Activated naive CD8-positive, alpha-beta T cell treated with anti-CD3 and anti-CD28 coated beads, Interleukin-2, amount 10 ng/mL, durations not matched to agents 7 days and 5 days (primary cell): ENCODE results near the gene WDR64. TPM values are rescaled to one million over a fixed set of nuclear protein-coding genes. Genes with fewer than 3 reads are reported as not detected.
"Not testable (repeated sequence)": the region's sequence is repeated elsewhere in the genome, so short reads cannot be mapped to it uniquely, and the experiment has no call there.

Experiments
- ATAC-seq: fragments of 150-1000 bp; cut with Tn5 transposase; one replicate; pipeline ENCODE4 v1.10.0; 2021; ENCODE audit warnings: low read depth, moderate library complexity
- POLR2A ChIA-PET: fragments of 350-600 bp; sonication (Branson Sonifier 250); formaldehyde crosslinking; loops from one replicate; lab custom pipeline; 2021; ENCODE audit warnings: antibody characterized with exemption; lab: Charles Lee
- DNase-seq: peaks from one replicate; pipeline ENCODE4 v3.0.0; 2021
- H3K27ac Mint-ChIP-seq: one replicate; pipeline ENCODE4 v1.8.0; 2022; ENCODE audit warnings: mild to moderate bottlenecking, mixed read lengths
- H3K27me3 Mint-ChIP-seq: one replicate; pipeline ENCODE4 v1.8.0; 2022; ENCODE audit warnings: mild to moderate bottlenecking, moderate library complexity, mixed read lengths
- H3K36me3 Mint-ChIP-seq: one replicate; pipeline ENCODE4 v1.8.0; 2021; ENCODE audit warnings: mild to moderate bottlenecking, mixed read lengths
- H3K4me1 Mint-ChIP-seq: one replicate; pipeline ENCODE4 v1.8.0; 2021; ENCODE audit warnings: mixed read lengths
- H3K4me3 Mint-ChIP-seq: one replicate; pipeline ENCODE4 v1.8.0; 2022; ENCODE audit warnings: mild to moderate bottlenecking, moderate library complexity, mixed read lengths
- H3K9me3 Mint-ChIP-seq: one replicate; pipeline ENCODE4 v1.8.0; 2021; ENCODE audit warnings: mixed read lengths
- total RNA-seq, 2 experiments: library from RNA; stranded (reverse); gene quantifications; one replicate each; pipeline ENCODE4 v1.2.3, GENCODE V29; 2021

Gene WDR64
- total RNA-seq, 2 experiments from 2014 or later = 0.58 to 0.99 TPM

DNA sequence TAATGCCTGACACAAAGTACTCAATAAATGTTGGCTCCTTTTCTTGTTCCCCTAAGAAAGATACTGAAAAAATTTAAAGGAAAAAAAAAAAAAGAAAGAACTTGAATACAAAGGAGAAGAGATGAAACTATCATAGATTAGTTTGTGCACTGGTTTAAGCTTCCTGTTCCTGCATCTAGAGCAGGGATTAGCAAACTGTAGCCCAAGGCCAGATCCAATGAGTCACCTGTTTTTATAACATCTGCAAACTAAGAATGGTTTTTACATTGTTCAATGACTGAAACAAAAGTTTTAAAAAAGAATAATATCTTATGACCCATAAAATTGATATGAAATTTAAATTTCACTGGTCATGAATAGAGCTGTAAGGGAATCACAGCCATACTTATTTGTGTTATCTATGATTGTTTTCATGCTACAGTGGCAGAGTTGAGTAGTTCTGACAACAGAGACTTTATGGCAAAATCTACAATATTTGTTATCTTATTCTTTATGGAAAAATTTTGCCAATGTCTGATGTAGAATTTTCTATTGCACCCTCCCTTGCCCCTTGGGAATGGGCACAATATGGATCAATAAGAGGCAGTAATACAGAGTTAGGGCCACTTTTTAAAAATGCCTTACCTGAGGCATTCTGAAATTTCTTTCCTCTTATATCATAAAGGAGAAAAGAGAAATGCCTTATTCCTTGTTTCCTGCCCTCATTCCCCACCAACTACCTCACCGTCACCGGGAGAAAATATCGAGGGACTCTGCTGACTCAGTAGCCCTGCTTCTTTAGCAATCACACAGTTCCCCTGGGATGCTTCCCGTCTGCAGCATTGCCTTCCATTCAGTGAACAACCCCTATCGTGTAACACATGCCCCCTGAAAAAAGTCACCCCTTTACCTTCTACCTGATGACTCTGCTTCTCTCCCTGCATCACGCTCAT, 50.6 kb downstream of the WDR64 start:
- H3K27ac Mint-ChIP-seq = no peak overlapping the region
- H3K27me3 Mint-ChIP-seq = no peaks in the 10 kb centered on the region
- DNase-seq (no peak), ATAC-seq (no peak)
- H3K36me3 Mint-ChIP-seq = peaks cover 7% of the 10 kb centered on the region
- H3K9me3 Mint-ChIP-seq = peaks cover 7% of the 10 kb centered on the region
- POLR2A ChIA-PET = interaction anchor here (1.2 to 1.9 kb wide), 2 partner anchors 25 to 62 kb away, joined by 3 to 5 read pairs; partner anchors contain the start of genes CHML and OPN3
- peaks cover 19% of the 10 kb centered on the region for H3K4me1 Mint-ChIP-seq
- no peak overlapping the region for H3K4me3 Mint-ChIP-seq

- POLR2A ChIA-PET, H3K27ac Mint-ChIP-seq, DNase-seq, ATAC-seq, H3K9me3 Mint-ChIP-seq, H3K27me3 Mint-ChIP-seq, H3K36me3 Mint-ChIP-seq, H3K4me3 Mint-ChIP-seq: not testable (repeated sequence)
- H3K4me1 Mint-ChIP-seq = peaks cover 19% of the 10 kb centered on the region
Measured at GRCh38 chr1:241703739-241704138, 51.7 kb downstream of the WDR64 start.

DNA sequence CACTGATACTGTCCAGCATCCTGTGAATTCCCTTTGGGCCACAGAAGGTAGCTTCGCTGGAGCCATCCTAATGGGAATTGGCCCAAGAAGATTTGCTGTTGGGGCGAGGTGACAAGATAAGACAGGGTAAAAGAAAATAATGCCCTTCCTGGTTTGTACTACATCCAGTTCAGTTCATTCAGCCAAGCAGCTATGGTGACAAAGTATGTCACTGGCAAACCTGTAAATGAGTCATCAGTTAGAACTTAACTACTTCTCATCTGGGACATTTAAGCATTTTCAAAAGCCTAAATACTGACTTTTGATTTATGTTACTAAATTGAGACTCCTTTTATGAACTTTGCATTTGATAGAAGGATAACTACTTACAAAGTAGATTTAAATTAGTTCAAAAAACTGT, 54.2 kb downstream of the WDR64 start:
- Mint-ChIP-seq H3K27ac (no peak overlapping the region), H3K27me3 (no peaks in the 10 kb centered on the region), H3K4me3 (no peak overlapping the region), H3K4me1 (peaks cover 17% of the 10 kb centered on the region), H3K9me3 (peaks cover 6% of the 10 kb centered on the region), H3K36me3 (peaks cover 4% of the 10 kb centered on the region)
- POLR2A ChIA-PET = interaction anchor here (0.5 to 1.2 kb wide), 4 partner anchors 29 to 1606 kb away, joined by 4 to 5 read pairs (median 4); partner anchors contain the start of genes CHML and OPN3
- DNase-seq (no peak), ATAC-seq (peak; percentile 62)

DNA sequence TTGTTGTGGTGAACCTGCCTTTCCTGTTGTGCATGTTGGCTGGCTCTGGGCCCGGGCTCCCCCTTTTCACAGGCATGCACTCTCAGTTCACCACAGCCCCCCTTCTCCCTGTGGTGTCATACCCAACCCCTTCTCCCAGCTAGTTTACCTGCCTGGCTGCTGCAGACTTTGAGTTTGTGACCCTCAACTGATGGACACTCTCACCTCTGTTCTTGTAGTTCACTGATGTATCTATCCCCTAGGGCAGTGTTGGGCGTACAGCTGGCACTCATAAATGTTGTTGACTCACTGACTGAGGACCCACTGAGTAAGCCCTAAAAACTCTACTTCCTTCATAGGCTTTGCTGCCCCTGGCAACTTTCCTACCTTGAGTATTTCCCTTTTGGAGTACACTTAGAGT, 54.9 kb downstream of the WDR64 start:
- peaks cover 12% of the 10 kb centered on the region for H3K4me1 Mint-ChIP-seq
- H3K36me3 Mint-ChIP-seq = peaks cover 2% of the 10 kb centered on the region
- DNase-seq = peak; percentile 35
- no peaks in the 10 kb centered on the region for H3K27me3 Mint-ChIP-seq
- peak; percentile 86 for ATAC-seq
- peak overlapping the region; percentile 75 for H3K27ac Mint-ChIP-seq
- POLR2A ChIA-PET = interaction anchor here (0.6 to 1.2 kb wide), 3 partner anchors 30 to 144 kb away, joined by 4 to 5 read pairs (median 4); partner anchors contain the start of genes CHML and OPN3
- peaks cover 6% of the 10 kb centered on the region for H3K9me3 Mint-ChIP-seq
- H3K4me3 Mint-ChIP-seq = peak overlapping the region; percentile 47

GRCh38 chr1:241707442-241707841, 55.4 kb downstream of the WDR64 start:
- peaks cover 6% of the 10 kb centered on the region for H3K9me3 Mint-ChIP-seq
- DNase-seq (no peak), ATAC-seq (no peak)
- peaks cover 12% of the 10 kb centered on the region for H3K4me1 Mint-ChIP-seq
- H3K27me3 Mint-ChIP-seq = no peaks in the 10 kb centered on the region
- H3K27ac Mint-ChIP-seq = peak overlapping the region; percentile 75
- no peak overlapping the region for H3K4me3 Mint-ChIP-seq
- H3K36me3 Mint-ChIP-seq = peaks cover 2% of the 10 kb centered on the region
- POLR2A ChIA-PET = no interaction called here

DNA sequence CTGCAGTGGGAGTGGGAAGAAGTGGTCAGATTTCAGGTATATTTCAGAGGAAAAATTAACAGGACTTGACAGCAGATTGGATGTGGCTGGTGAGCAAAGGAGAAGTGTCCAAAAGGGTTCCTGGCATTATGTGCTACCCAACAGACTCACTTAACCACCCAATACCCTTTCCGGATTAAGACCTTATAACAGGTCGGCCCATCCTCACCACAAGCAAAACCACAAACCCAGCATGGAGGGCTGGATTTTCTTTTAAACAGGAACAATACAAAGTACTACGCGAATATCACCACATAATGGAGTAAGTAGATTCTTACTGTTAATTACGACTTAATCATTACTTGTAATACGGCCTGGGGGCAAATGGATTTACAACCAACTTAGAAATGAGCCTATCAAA, 59.2 kb downstream of the WDR64 start:
- Mint-ChIP-seq H3K4me3 (no peak overlapping the region), H3K4me1 (peaks cover 9% of the 10 kb centered on the region), H3K27me3 (no peaks in the 10 kb centered on the region), H3K27ac (no peak overlapping the region), H3K9me3 (no peaks in the 10 kb centered on the region), H3K36me3 (no peaks in the 10 kb centered on the region)
- ATAC-seq (no peak), DNase-seq (no peak)
- POLR2A ChIA-PET = no interaction called here

DNA sequence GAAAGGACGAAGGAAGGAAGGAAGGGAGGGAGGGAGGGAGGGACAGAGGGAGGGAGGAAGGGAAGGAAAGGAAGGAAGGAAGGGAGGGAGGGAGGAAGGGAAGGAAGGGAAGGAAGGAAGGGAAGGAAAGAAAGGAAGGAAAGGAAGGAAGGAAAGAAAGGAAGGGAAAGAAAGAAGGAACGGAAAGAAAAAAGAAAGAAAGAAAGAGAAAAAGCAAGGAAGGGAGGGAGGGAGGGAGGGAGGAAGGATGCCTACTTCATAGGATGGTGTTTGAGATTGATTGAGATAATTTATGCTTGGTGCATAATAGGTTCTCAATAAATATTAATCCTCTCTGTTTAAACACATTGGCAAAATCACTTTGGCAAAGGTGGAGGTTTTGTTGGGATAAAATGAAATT, 61.2 kb downstream of the WDR64 start:
- H3K4me1 Mint-ChIP-seq = peaks cover 8% of the 10 kb centered on the region
- H3K27me3 Mint-ChIP-seq = no peaks in the 10 kb centered on the region
- H3K27ac Mint-ChIP-seq = no peak overlapping the region
- ATAC-seq (no peak), DNase-seq (no peak)
- POLR2A ChIA-PET = no interaction called here
- H3K4me3 Mint-ChIP-seq = no peak overlapping the region
- no peaks in the 10 kb centered on the region for H3K36me3 Mint-ChIP-seq
- no peaks in the 10 kb centered on the region for H3K9me3 Mint-ChIP-seq

GRCh38 chr1:241714321-241715218, 62.5 kb downstream of the WDR64 start:
- no peaks in the 10 kb centered on the region for H3K36me3 Mint-ChIP-seq
- ATAC-seq = no peak
- POLR2A ChIA-PET = no interaction called here
- no peak overlapping the region for H3K27ac Mint-ChIP-seq
- DNase-seq = no peak
- no peak overlapping the region for H3K4me3 Mint-ChIP-seq
- peaks cover 8% of the 10 kb centered on the region for H3K4me1 Mint-ChIP-seq
- no peaks in the 10 kb centered on the region for H3K27me3 Mint-ChIP-seq
- H3K9me3 Mint-ChIP-seq = no peaks in the 10 kb centered on the region

GRCh38 chr1:241715435-241715834, 63.4 kb downstream of the WDR64 start:
- Mint-ChIP-seq H3K27ac (no peak overlapping the region), H3K4me3 (no peak overlapping the region), H3K27me3 (no peaks in the 10 kb centered on the region), H3K4me1 (peaks cover 8% of the 10 kb centered on the region), H3K9me3 (no peaks in the 10 kb centered on the region), H3K36me3 (no peaks in the 10 kb centered on the region)
- DNase-seq (no peak), ATAC-seq (no peak)
- POLR2A ChIA-PET = no interaction called here

DNA sequence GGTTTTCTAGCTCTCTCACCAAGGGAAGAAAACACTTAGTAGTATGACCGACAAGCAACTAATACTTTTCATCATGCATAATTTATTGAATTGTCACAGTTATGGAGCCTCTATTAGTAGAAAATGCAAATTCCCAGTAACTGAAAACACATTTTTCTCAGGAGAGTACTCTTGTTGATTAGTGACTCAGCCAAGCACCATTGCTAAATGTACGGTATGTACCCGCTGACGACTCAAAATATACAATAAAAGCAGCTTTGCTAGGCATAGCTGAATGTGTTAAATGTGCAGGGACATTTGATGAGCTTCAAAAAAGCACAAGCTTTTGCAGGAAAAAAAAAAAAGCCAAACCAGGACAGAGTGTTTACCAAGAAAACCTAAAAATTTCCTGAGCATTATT, 63.9 kb downstream of the WDR64 start:
- no peak for ATAC-seq
- no peak for DNase-seq
- H3K36me3 Mint-ChIP-seq = peaks cover 1% of the 10 kb centered on the region
- no peaks in the 10 kb centered on the region for H3K9me3 Mint-ChIP-seq
- no peaks in the 10 kb centered on the region for H3K27me3 Mint-ChIP-seq
- peaks cover 8% of the 10 kb centered on the region for H3K4me1 Mint-ChIP-seq
- no peak overlapping the region for H3K27ac Mint-ChIP-seq
- POLR2A ChIA-PET = no interaction called here
- H3K4me3 Mint-ChIP-seq = no peak overlapping the region

DNA sequence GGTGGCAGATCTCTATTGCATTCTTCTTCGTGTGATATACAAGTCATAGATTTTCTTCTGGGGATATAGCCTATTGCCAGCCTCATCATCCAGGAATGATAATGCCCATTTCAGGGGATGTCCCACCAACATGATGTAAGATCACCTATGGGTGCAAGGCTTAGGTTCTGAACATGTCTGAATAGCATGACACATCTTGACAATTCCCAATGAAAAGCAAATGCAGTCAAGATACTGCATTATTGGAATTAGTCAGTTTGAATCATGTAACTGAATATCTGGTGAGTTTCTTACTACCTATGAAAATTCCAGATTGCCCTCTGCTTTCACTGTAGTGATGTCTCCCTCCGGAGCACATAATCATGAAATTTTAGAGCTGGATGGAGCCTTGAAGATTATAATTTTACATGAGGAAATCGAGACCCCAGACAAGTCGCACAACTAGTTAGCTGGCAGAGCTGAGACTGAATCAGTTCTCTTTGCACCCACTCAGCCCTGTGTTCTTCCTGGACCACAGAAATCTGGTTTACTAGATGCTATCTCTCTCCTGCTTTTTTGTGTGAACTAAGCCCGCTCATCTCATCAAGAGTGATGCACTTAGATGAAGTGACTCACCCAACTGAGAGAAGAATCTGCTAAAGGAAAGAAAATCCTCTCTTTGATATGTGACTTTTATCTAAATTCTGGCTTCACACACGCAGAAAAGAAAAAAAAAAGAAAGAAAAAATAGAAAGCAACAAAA, 65.0 kb downstream of the WDR64 start:
- DNase-seq (no peak), ATAC-seq (no peak)
- H3K27ac Mint-ChIP-seq = no peak overlapping the region
- peaks cover 8% of the 10 kb centered on the region for H3K4me1 Mint-ChIP-seq
- POLR2A ChIA-PET = no interaction called here
- no peaks in the 10 kb centered on the region for H3K9me3 Mint-ChIP-seq
- no peak overlapping the region for H3K4me3 Mint-ChIP-seq
- no peaks in the 10 kb centered on the region for H3K27me3 Mint-ChIP-seq
- H3K36me3 Mint-ChIP-seq = peaks cover 1% of the 10 kb centered on the region

- ATAC-seq = no peak
- POLR2A ChIA-PET = no interaction called here
- DNase-seq = no peak
Measured at GRCh38 chr1:241717975-241718374, 65.9 kb downstream of the WDR64 start.

DNA sequence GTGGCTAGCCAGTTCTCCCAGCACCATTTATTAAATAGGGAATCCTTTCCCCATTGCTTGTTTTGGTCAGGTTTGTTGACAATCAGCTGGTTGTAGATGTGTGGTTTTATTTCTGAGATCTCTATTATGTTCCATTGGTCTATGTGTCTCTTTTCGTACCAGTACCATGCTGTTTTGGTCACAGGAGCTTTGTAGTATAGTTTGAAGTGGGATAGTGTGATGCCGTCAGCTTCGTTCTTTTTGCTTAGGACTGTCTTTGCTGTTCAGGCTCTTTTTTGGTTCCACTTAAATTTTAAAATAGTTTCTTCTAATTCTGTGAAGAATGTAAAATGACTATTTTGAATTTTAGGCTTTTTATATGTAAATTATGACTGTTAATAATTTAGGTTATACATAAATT, 68.9 kb downstream of the WDR64 start:
- no peak for DNase-seq
- Mint-ChIP-seq H3K4me3 (no peak overlapping the region), H3K36me3 (peaks cover 1% of the 10 kb centered on the region), H3K27me3 (no peaks in the 10 kb centered on the region), H3K27ac (no peak overlapping the region), H3K4me1 (peaks cover 8% of the 10 kb centered on the region), H3K9me3 (no peaks in the 10 kb centered on the region)
- no peak for ATAC-seq
- POLR2A ChIA-PET = no interaction called here

More at GRCh38 chr1:241717975-241718374, 65.9 kb downstream of the WDR64 start:
- no peak overlapping the region for H3K27ac Mint-ChIP-seq
- H3K4me3 Mint-ChIP-seq = no peak overlapping the region
- H3K27me3 Mint-ChIP-seq = no peaks in the 10 kb centered on the region
- peaks cover 8% of the 10 kb centered on the region for H3K4me1 Mint-ChIP-seq
- no peaks in the 10 kb centered on the region for H3K9me3 Mint-ChIP-seq
- H3K36me3 Mint-ChIP-seq = peaks cover 1% of the 10 kb centered on the region
